Activated naive CD8-positive, alpha-beta T cell (primary cell): Measurements from ENCODE around the gene NR4A1.

Source experiments
- H3K27ac Mint-ChIP-seq: one replicate; pipeline ENCODE4 v1.8.0; 2021; ENCODE audit warnings: mixed read lengths
- H3K27me3 Mint-ChIP-seq: one replicate; pipeline ENCODE4 v1.8.0; 2021; ENCODE audit warnings: mixed read lengths
- H3K36me3 Mint-ChIP-seq: one replicate; pipeline ENCODE4 v1.8.0; 2021; ENCODE audit warnings: mixed read lengths
- H3K4me1 Mint-ChIP-seq: one replicate; pipeline ENCODE4 v1.8.0; 2021; ENCODE audit warnings: low read depth, mixed read lengths
- H3K4me3 Mint-ChIP-seq: one replicate; pipeline ENCODE4 v1.8.0; 2021; ENCODE audit warnings: mild to moderate bottlenecking, mixed read lengths
- H3K9me3 Mint-ChIP-seq: one replicate; pipeline ENCODE4 v1.8.0; 2021; ENCODE audit warnings: low read depth, mixed read lengths

NR4A1 gene

DNA sequence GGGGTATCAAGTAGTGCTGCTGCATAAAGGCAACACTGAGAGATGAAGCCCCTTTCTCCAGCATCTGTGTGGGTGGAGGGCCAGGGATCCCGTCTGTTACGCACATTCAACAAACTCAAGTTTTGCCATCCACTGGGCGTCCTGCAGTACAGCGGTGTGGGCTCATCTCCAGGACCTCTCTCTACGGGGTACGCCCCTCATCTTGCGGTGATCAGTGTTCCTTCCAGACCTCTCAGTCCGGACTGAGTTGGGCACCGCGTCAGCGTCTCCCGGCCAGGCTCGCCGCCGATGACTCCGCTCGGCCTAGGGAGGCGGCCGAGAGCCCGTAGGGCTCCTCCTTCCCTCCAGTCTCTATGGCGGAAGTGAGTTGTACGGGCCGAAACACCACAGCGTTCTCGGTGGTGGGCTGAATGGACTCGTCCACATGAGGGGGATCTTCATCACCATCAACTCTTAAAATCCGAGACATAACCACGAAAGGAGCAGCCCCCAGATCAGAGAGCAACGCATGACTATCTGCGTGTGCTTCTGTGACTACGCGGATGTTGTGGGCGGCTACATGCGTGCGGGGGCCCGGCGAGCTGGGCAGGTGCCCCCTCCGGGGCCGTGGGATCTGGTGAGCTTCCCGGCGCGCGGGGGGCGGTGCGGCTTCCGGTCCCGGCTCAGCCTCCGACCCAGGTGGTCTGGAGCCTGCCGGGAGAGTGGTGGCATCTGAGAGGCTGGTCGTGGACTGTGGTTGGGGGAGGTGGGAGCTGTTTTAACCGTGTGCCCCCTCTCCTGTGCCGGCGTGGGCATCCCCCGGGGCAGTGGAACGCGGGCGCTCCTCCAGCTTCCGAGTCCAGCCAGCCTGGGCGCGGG lies 18.3 kb downstream of the NR4A1 start, which contains the start of gene ATG101:
ATG101 (plus strand) TSS at position 652 of the 858 bp plus-strand sequence. CDS start 3,673 bp downstream, outside the sequence.
- peak within 1 kb of the TSS; percentile 99 for H3K27ac Mint-ChIP-seq
- H3K4me3 Mint-ChIP-seq: peak within 1 kb of the TSS; percentile 97
- no peaks in the 10 kb centered on the region for H3K27me3 Mint-ChIP-seq
- H3K4me1 Mint-ChIP-seq: peaks cover 43% of the 10 kb centered on the region
- peaks cover 7% of the 10 kb centered on the region for H3K36me3 Mint-ChIP-seq
- no peaks in the 10 kb centered on the region for H3K9me3 Mint-ChIP-seq

DNA sequence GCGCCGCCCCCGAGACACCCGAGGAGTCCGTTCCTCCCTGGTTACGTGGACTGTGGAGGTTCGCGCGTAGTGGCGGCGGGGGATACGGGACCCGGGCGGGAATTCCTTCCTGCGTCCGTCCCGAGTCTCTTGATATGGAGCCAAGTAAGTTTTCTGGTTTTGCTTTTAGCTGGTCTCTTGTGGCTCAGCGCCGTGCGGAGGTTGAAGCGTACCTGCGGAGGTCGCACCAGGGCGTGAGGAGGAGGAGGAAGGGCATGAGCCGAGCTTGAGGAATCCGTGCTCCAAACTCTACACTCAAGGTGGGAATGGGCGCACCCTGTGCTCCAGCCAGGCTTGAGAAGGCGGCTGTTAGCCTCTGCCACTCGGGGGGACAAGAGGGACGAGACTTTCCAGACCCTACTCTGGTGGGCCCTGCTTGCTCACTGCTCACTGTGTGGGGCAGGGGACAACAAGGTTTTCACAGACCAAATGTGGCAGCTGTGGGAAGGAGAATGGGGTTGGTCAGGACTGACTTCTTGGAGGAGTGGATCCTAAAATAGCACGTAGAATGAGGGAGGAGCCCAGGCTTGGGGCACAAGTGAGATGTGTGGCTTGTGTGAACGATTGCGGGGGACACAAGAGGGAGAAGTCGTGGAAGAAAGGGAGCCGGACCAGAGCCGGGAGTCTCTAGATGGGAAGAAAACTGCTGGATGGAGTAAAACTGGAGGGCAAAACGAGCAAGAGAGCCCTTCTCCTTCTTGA lies 19.1 kb downstream of the NR4A1 start:
- Mint-ChIP-seq H3K4me1 (peaks cover 43% of the 10 kb centered on the region), H3K36me3 (peaks cover 7% of the 10 kb centered on the region), H3K27ac (peak overlapping the region; percentile 99)

DNA sequence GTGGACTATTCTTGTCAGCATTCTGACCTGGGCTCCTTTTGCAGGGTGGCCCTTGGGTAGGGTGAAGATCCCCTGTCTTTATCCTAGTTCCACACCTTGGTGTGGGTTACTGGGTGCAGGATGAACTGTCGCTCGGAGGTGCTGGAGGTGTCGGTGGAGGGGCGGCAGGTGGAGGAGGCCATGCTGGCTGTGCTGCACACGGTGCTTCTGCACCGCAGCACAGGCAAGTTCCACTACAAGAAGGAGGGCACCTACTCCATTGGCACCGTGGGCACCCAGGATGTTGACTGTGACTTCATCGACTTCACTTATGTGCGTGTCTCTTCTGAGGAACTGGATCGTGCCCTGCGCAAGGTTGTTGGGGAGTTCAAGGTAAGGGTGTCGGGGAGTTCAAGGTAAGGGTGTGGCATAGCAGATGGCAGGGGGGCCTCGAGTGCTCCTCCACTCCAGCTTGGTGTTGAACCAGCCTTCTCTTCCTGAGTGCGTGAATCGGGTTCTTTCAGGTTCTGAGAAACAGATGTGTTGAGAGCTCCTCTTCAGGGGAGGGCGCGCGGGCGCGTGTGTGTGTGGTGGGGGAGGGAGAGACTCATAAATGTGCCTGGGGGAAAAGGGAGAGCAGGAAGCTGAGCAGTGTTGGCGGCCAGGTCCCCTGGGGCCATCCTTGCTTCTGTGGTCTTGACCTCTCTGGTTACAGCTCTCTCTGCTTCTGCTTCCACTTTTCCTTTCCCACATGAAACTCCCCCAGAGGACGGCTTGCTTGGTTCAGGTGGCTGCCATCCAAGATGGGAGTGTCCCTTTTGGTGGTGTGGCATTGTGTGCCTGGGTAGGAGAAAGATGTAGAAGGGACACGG lies 22.5 kb downstream of the NR4A1 start:
- Mint-ChIP-seq H3K4me3 (peak overlapping the region; percentile 67), H3K36me3 (peaks cover 9% of the 10 kb centered on the region)

More for the DNA sequence above, 19.1 kb downstream of the NR4A1 start:
- Mint-ChIP-seq H3K27me3 (no peaks in the 10 kb centered on the region), H3K4me3 (peak overlapping the region; percentile 97), H3K9me3 (no peaks in the 10 kb centered on the region)

GRCh38 chr12:52074971-52075724 lies 23.9 kb downstream of the NR4A1 start:
- Mint-ChIP-seq H3K4me3 (no peak overlapping the region), H3K27me3 (no peaks in the 10 kb centered on the region), H3K9me3 (no peaks in the 10 kb centered on the region), H3K4me1 (peaks cover 38% of the 10 kb centered on the region), H3K36me3 (peaks cover 9% of the 10 kb centered on the region), H3K27ac (no peak overlapping the region)

More for the DNA sequence above, 22.5 kb downstream of the NR4A1 start:
- peak overlapping the region; percentile 80 for H3K27ac Mint-ChIP-seq
- no peaks in the 10 kb centered on the region for H3K27me3 Mint-ChIP-seq
- peaks cover 43% of the 10 kb centered on the region for H3K4me1 Mint-ChIP-seq
- H3K9me3 Mint-ChIP-seq: no peaks in the 10 kb centered on the region

GRCh38 chr12:52076811-52077210 lies 25.6 kb downstream of the NR4A1 start:
- Mint-ChIP-seq H3K36me3 (peaks cover 9% of the 10 kb centered on the region), H3K9me3 (no peaks in the 10 kb centered on the region)

GRCh38 chr12:52078276-52078675 lies 27.0 kb downstream of the NR4A1 start:
- Mint-ChIP-seq H3K36me3 (peaks cover 5% of the 10 kb centered on the region), H3K9me3 (no peaks in the 10 kb centered on the region), H3K4me1 (peaks cover 18% of the 10 kb centered on the region), H3K4me3 (no peak overlapping the region), H3K27ac (no peak overlapping the region), H3K27me3 (no peaks in the 10 kb centered on the region)

More at GRCh38 chr12:52076811-52077210, 25.6 kb downstream of the NR4A1 start:
- H3K27ac Mint-ChIP-seq: no peak overlapping the region
- peaks cover 27% of the 10 kb centered on the region for H3K4me1 Mint-ChIP-seq
- H3K27me3 Mint-ChIP-seq: no peaks in the 10 kb centered on the region
- no peak overlapping the region for H3K4me3 Mint-ChIP-seq

GRCh38 chr12:52079576-52080402 lies 28.5 kb downstream of the NR4A1 start, which contains the start of gene SMIM41:
TSS of gene SMIM41 (plus strand) at chr12:52079704. CDS start at chr12:52079780, 76 bp downstream.
- H3K27ac Mint-ChIP-seq: peak within 1 kb of the TSS; percentile 46
- H3K4me3 Mint-ChIP-seq: no peak within 1 kb of the TSS
- no peaks in the 10 kb centered on the region for H3K27me3 Mint-ChIP-seq
- peaks cover 12% of the 10 kb centered on the region for H3K4me1 Mint-ChIP-seq
- H3K9me3 Mint-ChIP-seq: no peaks in the 10 kb centered on the region
- H3K36me3 Mint-ChIP-seq: peaks cover 2% of the 10 kb centered on the region

GRCh38 chr12:52080403-52081251 lies 29.4 kb downstream of the NR4A1 start:
- Mint-ChIP-seq H3K9me3 (no peaks in the 10 kb centered on the region), H3K4me3 (no peak overlapping the region), H3K27ac (no peak overlapping the region), H3K4me1 (peaks cover 12% of the 10 kb centered on the region), H3K36me3 (peaks cover 2% of the 10 kb centered on the region), H3K27me3 (peaks cover under 1% of the 10 kb centered on the region)

DNA sequence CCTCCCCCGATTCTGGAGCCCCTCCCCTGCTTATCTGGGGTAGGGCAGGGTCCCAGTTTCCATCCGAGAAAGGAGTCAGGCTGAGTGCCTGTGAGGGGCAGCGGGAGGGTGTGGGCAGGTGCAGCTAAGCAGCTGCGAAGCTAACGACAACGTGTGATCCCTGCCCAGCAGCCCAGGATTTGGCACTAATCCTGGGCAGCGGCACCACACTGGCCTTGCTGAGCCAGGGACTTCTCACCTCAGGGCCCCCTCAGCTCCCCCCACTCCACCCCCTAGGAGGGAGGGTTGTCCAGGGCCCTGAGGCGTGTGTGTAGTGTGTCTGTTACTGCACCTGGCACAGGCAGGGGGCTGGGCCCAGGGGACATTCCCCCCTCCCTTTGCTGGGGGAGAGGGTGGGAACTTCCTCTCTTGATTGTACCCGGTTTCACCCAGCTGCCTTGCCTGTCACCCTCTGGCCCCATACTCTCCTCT lies 30.1 kb downstream of the NR4A1 start:
- H3K9me3 Mint-ChIP-seq: no peaks in the 10 kb centered on the region

GRCh38 chr12:52082026-52082668 lies 30.9 kb downstream of the NR4A1 start:
- H3K27me3 Mint-ChIP-seq: peaks cover 3% of the 10 kb centered on the region
- H3K4me3 Mint-ChIP-seq: no peak overlapping the region
- H3K9me3 Mint-ChIP-seq: no peaks in the 10 kb centered on the region
- H3K36me3 Mint-ChIP-seq: peaks cover 2% of the 10 kb centered on the region
- H3K27ac Mint-ChIP-seq: no peak overlapping the region
- peaks cover 12% of the 10 kb centered on the region for H3K4me1 Mint-ChIP-seq

More for the DNA sequence above, 30.1 kb downstream of the NR4A1 start:
- peaks cover 12% of the 10 kb centered on the region for H3K4me1 Mint-ChIP-seq
- H3K27ac Mint-ChIP-seq: no peak overlapping the region
- H3K4me3 Mint-ChIP-seq: no peak overlapping the region
- peaks cover 2% of the 10 kb centered on the region for H3K36me3 Mint-ChIP-seq
- peaks cover 3% of the 10 kb centered on the region for H3K27me3 Mint-ChIP-seq

DNA sequence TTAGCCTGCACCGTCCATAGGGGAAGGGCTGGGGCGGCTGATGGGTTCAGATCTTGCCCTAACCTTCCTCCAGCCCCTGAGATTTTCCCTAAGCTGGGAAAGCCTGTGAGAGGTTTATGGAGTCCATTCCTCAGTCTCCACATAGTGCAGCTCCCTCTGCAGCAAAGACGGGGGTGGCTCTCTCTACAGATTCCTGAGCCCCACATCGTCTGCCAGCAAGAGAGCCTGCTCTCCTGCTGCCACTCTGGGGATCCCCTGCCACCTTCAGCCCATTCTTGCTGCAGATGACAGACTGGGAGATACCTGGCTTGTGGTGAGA lies 31.4 kb downstream of the NR4A1 start:
- H3K36me3 Mint-ChIP-seq: peaks cover 2% of the 10 kb centered on the region
- H3K27me3 Mint-ChIP-seq: peaks cover 4% of the 10 kb centered on the region
- peaks cover 12% of the 10 kb centered on the region for H3K4me1 Mint-ChIP-seq
- H3K4me3 Mint-ChIP-seq: no peak overlapping the region
- no peaks in the 10 kb centered on the region for H3K9me3 Mint-ChIP-seq
- H3K27ac Mint-ChIP-seq: no peak overlapping the region

DNA sequence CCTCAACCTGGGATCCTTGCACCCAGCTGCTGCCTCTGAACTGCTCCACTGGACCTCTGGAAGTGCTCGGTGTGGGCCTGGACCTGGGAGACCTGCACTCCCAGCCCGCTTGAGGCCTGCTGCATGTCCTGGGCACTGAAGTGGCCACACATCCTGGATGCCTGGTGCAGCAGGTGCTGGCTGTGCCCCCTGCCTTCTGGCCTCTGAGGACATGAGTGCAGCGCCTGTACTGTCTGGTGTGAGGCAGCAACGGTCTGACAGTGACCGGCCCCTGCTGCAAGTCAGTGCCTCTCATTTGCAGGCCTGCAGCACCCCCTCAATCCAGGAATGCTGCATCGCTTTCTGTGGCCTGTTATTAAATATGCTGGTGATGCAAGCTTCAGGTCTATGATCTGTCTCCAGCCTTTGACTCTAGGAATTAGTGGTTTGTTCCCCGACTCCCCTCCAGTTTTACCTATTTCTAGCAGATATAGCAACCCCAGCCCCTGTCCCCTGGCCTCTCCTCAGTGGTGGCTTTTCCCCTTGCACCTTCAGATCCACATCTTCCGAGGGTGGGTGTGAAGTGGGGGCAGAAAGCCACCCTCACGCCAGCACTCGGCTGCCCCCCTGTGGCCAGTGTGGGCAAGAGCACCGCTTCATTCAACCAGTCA lies 31.9 kb downstream of the NR4A1 start:
- Mint-ChIP-seq H3K4me3 (no peak overlapping the region), H3K36me3 (no peaks in the 10 kb centered on the region), H3K27me3 (peaks cover 8% of the 10 kb centered on the region), H3K9me3 (no peaks in the 10 kb centered on the region), H3K27ac (no peak overlapping the region), H3K4me1 (peaks cover 12% of the 10 kb centered on the region)
